Hindlimb muscle (tissue), 1 donor: ENCODE data around the gene SFT2D3. TPM values are rescaled to one million over a fixed set of nuclear protein-coding genes. Genes with fewer than 3 reads are reported as not detected.
A peak's percentile ranks its signal among the peaks of the same experiment; 100 is the strongest.
"Not testable (repeated sequence)": the region's sequence is repeated elsewhere in the genome, so short reads cannot be mapped to it uniquely, and the experiment has no call there.

Source experiments
- DNase-seq: peaks from one replicate; pipeline ENCODE4 v3.0.0-alpha.2; 2013
- polyA plus RNA-seq: library from polyadenylated mRNA; unstranded; fragments of 120-200 nt; gene quantifications from one replicate; pipeline ENCODE4 v1.2.1, GENCODE V29; 2013; ENCODE audit not compliant: insufficient read length

SFT2D3 gene
- polyA plus RNA-seq, 1 donor: not detected

DNA sequence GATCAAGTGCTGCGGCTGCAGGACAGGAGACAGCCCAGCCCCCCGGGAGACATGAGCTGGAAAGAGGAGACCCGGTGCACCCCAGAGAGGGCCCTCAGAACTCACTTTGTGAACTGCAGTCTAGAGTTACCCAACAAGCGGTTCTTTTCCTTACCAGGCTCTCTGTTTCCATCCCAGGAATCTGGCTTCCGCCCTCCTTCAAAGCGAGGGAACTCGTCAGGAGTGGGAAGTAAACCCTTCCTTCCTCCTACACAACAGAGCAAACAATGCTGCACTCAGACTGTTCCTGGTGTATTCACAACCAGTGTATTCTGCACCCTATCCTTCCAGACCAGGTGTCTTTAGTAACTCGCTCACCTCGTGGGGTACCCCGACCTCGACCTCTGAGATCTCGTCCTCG lies 8.0 kb downstream of the SFT2D3 start:
- no peak for DNase-seq

GRCh38 chr2:127712999-127713398 lies 11.7 kb downstream of the SFT2D3 start:
- no peak for DNase-seq

DNA sequence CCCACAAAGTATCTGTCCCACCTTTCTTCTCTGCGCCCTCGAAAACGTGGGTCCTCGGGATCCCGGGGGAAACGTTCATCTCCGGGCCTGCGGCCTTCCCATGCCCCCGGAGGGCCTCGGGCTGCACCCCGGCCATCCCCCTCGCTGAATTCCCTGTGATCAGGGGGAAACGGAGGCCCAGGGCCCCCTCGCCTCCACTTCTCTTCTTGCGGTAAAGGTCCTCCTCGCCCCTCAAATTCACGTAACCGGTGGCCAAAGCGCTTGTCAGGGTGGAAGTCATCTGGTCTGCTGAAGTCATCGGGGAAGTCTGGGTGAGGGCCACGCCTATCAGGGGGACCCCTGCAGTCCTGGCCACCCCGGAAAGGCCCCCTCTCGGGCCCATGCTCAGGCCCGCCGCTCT lies 12.3 kb downstream of the SFT2D3 start:
- DNase-seq: no peak

DNA sequence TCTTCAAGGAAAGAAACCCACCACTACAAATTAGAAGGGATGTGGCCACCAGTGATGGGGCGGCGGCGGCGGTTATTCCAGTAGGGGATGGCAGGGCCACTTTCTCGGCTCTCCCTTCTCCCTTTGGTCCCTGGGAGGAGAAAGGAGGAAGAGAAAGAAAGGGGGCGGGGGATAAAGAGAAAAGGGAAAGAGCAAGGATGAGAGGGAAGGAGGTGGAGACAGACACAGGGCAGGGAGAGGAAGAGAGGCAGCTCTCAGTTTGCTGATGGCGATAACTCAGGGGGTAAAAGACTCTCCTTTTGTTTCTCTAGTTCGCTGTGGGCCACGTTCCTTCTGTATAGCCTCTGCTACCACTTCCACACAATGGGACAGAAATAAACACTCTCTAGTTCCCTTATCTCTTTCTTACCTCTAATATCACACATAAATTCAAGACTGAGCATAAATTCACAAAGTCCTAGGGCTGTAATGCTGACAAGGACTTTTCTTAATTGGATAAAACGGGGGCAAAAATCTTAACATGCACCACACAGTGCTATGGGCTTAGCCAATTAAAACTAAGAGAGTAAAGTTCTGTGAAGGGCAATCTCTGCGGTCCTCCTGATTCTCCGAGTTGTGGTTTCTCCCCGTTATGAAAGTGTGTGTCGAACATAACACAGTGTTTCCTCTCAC lies 14.6 kb downstream of the SFT2D3 start:
- DNase-seq: no peak

DNA sequence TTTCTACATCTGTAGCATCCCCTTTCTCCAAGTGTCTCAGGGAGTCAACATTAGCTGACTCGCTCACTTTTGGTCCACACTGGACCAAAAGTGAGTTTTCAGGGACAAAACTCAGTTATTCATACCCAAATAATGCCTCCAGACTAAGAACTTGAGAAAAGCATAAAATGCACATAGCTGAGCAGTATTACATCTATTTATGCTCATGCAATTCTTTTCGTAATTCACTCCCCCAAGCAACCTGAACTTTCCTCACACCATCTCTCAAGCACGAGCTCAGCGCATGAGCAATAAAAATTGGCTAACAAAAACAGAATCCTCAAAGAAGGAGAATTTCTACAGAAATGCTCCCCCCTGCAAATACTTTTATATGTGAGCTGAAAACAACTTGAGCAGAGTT lies 17.0 kb downstream of the SFT2D3 start:
- DNase-seq: no peak

- no peak for DNase-seq
These were observed 18.3 kb downstream of the SFT2D3 start for GRCh38 chr2:127719301-127720218.

DNA sequence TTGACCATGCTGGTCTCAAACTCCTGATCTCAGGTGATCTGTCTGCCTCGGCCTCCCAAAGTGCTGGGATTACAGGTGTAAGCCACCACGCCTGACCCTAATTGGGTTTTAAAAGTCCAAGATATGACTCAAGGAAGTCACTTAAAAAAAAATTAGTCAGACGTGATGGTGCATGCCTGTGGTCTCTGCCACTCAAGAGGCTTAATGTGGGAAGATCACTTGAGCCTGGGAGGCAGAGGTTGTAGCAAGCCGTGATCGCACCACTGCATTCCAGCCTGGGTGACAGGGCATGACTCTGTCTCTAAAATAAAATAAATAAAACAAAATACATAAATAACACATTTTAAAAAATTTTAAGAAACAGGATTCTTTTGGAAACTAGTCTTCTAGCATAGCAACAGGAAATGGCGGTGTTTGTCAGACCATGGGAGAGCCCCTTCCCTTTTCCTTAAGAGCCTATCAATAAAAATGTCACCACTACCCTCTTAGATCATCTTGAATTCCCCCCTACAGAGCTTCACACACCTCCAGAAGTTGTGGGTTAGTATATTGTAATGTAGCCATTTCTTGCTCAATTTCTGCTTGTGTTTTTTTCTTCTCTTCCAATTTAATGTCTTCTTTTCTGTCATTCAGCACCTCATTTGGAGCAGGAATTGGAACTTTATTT lies 20.1 kb downstream of the SFT2D3 start:
- DNase-seq: no peak

- no peak for DNase-seq
These were observed 20.7 kb downstream of the SFT2D3 start for GRCh38 chr2:127721978-127722355.

DNA sequence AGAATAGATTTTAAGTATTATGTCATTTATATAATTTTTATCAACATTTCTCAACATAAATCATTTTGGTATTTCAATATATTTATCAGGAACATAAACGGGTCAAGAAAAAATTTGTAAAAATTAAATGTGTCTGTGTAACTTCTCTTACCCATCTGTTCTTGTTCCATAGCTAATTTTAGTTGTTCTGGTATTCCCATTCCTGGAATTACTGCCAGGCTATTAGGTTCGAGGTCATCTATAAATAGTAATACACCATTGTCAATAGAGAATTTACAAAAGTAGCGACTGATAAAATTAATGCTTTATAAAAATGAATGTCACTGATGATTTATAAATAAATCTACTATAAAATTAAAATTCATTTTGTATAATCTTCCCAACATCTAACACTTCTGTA lies 21.5 kb downstream of the SFT2D3 start:
- no peak for DNase-seq

DNA sequence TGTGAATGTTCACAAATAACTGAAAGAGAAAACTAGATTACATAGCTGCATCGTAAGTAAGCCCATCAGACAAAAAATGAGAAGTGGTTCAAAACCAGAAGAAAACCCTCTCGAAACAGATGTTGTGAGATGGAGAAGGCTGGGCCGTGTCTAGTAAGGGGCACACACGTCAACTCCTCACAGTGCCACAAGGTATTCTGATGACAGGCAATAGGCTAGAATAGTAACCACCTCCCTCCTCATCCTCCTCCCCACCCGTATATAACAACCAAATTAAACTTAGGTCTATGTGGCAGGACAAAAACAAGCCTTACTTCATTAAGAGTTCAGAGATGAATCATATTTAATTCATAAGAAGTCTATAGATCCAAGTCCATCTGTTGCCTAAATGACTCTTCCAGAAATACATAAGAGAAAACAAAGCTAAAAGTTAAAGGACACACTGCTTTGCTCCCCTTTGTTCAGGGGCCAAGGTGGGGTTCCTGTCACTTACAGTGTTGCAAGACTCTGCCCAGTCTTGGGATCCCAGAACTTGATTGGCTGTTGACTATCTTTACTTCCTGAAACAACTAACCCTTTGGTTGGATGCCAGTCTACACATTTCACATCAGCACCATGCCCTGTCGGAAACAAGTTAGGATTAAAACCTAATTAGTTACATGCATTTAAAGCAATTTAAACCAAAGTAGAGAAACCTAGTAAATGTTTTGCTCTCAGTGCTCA lies 25.0 kb downstream of the SFT2D3 start:
- no peak for DNase-seq

- DNase-seq: no peak
These were observed 32.0 kb downstream of the SFT2D3 start for GRCh38 chr2:127733113-127733815.

DNA sequence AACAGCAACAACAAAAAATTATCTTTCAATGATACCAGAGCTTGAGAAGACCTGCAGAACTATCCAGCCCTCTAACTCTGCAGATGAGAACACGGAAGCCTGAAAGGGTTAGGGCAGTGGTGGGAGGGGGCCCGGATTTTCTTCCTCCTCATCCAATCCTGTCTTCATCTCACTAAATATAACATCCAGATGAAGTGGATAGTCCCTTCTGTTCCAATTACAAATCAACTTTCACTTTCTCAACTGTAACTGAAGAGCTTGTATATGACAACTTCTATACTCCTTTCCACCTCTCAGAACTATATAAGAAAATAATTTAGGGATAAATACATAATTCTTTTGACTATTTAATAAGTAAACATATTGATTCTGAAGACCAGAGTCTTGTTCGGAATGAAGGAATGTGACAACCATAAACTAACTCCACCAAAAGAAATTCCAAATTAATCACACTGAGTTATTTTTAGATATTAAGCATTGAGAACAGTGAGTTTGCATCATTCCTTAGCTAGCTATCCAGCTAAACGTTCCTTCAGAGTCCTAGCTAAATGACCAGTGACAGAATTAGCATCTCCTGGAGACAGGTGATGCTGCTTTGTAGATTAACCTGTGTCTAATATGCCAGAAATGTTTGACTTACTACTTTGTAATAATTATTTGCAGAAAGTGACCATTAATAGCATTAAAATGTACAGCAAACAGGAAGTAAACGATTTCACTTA lies 32.7 kb downstream of the SFT2D3 start:
- peak; percentile 29 for DNase-seq

GRCh38 chr2:127735044-127735443 lies 33.7 kb downstream of the SFT2D3 start:
- DNase-seq: no peak

- no peak for DNase-seq
These were observed 34.5 kb downstream of the SFT2D3 start for GRCh38 chr2:127735537-127736399.

- no peak for DNase-seq
These were observed 36.6 kb downstream of the SFT2D3 start for GRCh38 chr2:127737892-127738291.

- DNase-seq: no peak
These were observed 38.5 kb downstream of the SFT2D3 start for GRCh38 chr2:127739800-127740199.

DNA sequence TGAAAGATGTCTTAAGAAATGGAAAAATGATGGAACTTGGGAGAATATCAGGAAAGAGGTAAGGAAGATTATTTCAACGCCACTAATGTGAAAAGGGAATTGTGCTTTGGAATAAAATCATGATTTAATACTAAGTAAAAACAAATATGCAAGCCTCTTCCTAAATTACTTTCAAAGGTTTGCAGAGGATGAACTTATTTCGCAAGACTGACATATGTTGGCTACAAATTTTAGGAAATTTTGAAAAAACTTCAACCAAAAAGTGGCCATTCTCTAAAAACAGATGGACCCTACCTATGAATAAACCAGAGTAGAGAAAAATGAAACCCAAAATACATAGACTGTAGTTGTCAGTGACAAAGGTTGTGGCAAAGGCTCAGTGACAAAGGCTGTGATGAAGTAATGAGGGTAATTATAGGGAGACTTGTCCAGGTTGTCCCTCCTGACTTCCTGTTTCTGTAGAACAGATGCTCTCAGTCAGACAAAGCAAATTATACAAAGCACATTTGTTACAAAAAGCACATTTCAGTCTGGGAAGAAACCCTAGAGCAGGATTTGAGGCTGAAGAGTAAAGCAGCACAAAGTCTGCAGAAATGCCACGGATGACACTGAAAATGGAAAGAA lies 39.5 kb downstream of the SFT2D3 start:
- DNase-seq: peak; percentile 22

DNA sequence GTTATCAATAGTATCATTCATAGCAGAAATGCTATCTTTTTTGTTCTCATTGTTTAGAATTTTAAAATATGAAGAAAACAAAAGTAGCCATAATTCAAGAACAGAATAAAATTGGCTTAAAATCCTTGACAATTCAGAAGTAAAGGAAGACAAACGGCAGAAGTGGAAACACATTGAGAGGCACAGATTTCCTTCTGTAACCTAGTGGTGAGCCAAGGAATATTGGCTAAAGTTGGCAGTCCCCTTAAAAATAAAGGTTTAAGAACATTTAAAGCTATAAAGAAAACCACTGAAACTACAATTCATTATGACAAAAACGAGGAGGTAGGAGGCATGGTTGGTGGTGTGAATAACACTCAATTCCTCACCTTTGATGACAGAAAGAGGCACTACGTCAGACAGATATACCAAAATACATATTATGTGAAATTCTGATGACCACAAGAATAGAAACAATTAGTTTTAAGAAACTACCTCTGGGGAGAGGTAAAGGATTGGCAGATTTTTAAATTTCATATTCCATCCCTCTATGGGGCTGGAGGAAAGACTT lies 42.3 kb downstream of the SFT2D3 start:
- no peak for DNase-seq

GRCh38 chr2:127747621-127748020 lies 46.3 kb downstream of the SFT2D3 start:
- DNase-seq: no peak

DNA sequence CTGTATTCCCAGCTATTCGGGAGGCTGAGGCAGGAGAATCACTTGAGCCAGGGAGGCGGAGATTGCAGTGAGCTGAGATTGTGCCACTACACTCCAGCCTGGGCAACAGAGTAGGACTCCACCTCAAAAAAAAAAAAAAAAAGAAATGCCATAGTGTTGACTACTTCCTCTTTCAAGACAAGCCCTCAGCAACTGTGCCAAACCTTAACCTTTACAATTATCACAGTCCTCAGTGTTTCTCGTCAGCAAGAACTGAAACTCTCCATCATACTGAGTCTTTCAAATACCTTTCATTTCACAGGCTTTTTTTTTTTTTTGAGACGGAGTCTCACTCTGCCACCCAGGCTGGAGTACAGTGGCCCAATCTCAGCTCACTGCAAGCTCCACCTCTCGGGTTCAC lies 48.2 kb downstream of the SFT2D3 start:
- not testable (repeated sequence) for DNase-seq
